HCT116 (cell line): ENCODE results near the gene RPS10.

Experiments used
- ZFX ChIP-seq: fragments of 450-650 bp; IDR thresholded peaks from 2 replicates; pipeline ENCODE4 v1.6.1; 2017
- TF ChIP-seq, protein P1 (sequence below), 3 experiments: fragments of 200-600 bp in 1 of 3; sonication (generic) in 1 of 3; IDR thresholded peaks in 2 of 3; conservative IDR thresholded peaks in 1 of 3; 2 replicates each; pipeline ENCODE4 v1.5.1; 2012 to 2017; ENCODE audit warnings: low read depth in 2 of 3, low read length in 2 of 3, antibody characterized with exemption in 1 of 3, borderline replicate concordance in 1 of 3, control low read depth in 1 of 3, mild to moderate bottlenecking in 1 of 3, mixed read lengths in 1 of 3, mixed run types in 1 of 3, moderate library complexity in 1 of 3; ENCODE audit not compliant: insufficient read depth in 1 of 3
- TF ChIP-seq, protein P2 (sequence below): IDR thresholded peaks from 2 replicates; pipeline ENCODE4 v1.6.1; 2012

DNA sequence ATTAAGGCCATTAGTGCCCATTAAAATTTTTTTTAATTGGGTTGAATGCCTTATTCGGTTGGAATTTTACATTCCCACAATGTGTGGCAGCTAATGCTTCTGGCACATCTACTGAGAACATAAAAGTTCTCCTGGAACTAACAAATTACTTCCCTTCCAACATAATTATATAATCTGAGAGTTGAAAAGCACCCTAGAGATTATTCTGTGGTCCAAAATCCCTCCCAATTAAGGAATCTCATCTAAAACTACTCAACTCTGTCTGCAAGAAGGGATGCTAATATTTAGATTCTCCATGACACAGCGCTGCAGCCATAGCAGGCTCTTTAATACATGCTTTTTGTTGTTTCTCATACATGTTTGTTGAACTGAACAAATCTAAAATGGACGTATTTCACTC is 37.4 kb downstream of the RPS10 start:
- TF ChIP-seq, protein P1, sequence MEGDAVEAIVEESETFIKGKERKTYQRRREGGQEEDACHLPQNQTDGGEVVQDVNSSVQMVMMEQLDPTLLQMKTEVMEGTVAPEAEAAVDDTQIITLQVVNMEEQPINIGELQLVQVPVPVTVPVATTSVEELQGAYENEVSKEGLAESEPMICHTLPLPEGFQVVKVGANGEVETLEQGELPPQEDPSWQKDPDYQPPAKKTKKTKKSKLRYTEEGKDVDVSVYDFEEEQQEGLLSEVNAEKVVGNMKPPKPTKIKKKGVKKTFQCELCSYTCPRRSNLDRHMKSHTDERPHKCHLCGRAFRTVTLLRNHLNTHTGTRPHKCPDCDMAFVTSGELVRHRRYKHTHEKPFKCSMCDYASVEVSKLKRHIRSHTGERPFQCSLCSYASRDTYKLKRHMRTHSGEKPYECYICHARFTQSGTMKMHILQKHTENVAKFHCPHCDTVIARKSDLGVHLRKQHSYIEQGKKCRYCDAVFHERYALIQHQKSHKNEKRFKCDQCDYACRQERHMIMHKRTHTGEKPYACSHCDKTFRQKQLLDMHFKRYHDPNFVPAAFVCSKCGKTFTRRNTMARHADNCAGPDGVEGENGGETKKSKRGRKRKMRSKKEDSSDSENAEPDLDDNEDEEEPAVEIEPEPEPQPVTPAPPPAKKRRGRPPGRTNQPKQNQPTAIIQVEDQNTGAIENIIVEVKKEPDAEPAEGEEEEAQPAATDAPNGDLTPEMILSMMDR (IDR thresholded peaks at IDR 0.05 in 2 of 3, conservative IDR thresholded peaks at IDR 0.05 in 1 of 3; ENCODE audit: borderline replicate concordance in 1 of 3, insufficient read depth in 1 of 3, low read depth in 2 of 3, low read length in 2 of 3) = no peak
- TF ChIP-seq, protein P2, sequence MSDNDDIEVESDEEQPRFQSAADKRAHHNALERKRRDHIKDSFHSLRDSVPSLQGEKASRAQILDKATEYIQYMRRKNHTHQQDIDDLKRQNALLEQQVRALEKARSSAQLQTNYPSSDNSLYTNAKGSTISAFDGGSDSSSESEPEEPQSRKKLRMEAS = no peak
- TF ChIP-seq ZFX = no peak
